Caco-2 (cell line): Measurements from ENCODE around the gene GAPT. TPM values are rescaled to one million over a fixed set of nuclear protein-coding genes. Genes with fewer than 3 reads are reported as not detected.

Experiments
- BruUV-seq: library from RNA; stranded (reverse); fragments of 400-500 nt; replicated peaks from 2 replicates; lab custom pipeline; 2021; lab: Mats Ljungman, UMichigan
- CTCF ChIA-PET: fragments of 300-600 bp; sonication (Branson Sonifier 250); formaldehyde crosslinking; loops from one replicate; lab custom pipeline; 2022; ENCODE audit warnings: antibody characterized with exemption; lab: Charles Lee
- POLR2A ChIA-PET: fragments of 300-600 bp; sonication (Branson Sonifier 250); formaldehyde crosslinking; loops from one replicate; lab custom pipeline; 2022; ENCODE audit warnings: antibody characterized with exemption; lab: Charles Lee
- DNase-seq, 2 experiments: peaks; one replicate each; pipeline versions ENCODE4 v3.0.0 to v3.0.0-alpha.2; 2020 to 2022
- H3K27me3 ChIP-seq: replicated peaks from 2 replicates; pipeline ENCODE4 v1.6.0; 2011; ENCODE audit warnings: low read length; ENCODE audit not compliant: control insufficient read depth, insufficient read depth
- H3K36me3 ChIP-seq: 2 replicates; pipeline ENCODE4 v1.5.1; 2011; ENCODE audit warnings: low read length; ENCODE audit not compliant: control insufficient read depth, insufficient read depth
- H3K4me1 ChIP-seq: fragments of 250-450 bp; sonication (Bioruptor Pico); 2 replicates; pipeline ENCODE4 v1.5.1; 2020; ENCODE audit warnings: mild to moderate bottlenecking
- H3K4me3 ChIP-seq: 2 replicates; pipeline ENCODE4 v1.5.1; 2011; ENCODE audit warnings: low read depth, mild to moderate bottlenecking, control low read depth, low read length
- H3K9me3 ChIP-seq: fragments of 250-450 bp; sonication (Bioruptor Pico); 2 replicates; pipeline ENCODE4 v1.5.1; 2020; ENCODE audit warnings: mild to moderate bottlenecking, moderate library complexity
- H3K27ac Mint-ChIP-seq: one replicate; pipeline ENCODE4 v1.8.0; 2022; ENCODE audit warnings: mixed read lengths; ENCODE audit not compliant: unreplicated experiment
- H3K27me3 Mint-ChIP-seq: one replicate; pipeline ENCODE4 v1.8.0; 2022; ENCODE audit warnings: mixed read lengths; ENCODE audit not compliant: insufficient read depth, unreplicated experiment
- H3K36me3 Mint-ChIP-seq: one replicate; pipeline ENCODE4 v1.8.0; 2022; ENCODE audit warnings: mild to moderate bottlenecking, mixed read lengths; ENCODE audit not compliant: insufficient read depth, unreplicated experiment
- H3K4me1 Mint-ChIP-seq: one replicate; pipeline ENCODE4 v1.8.0; 2022; ENCODE audit warnings: low read depth, mixed read lengths; ENCODE audit not compliant: unreplicated experiment
- H3K4me3 Mint-ChIP-seq: one replicate; pipeline ENCODE4 v1.8.0; 2022; ENCODE audit warnings: mild to moderate bottlenecking, moderate library complexity, mixed read lengths; ENCODE audit not compliant: unreplicated experiment
- H3K9me3 Mint-ChIP-seq: one replicate; pipeline ENCODE4 v1.8.0; 2022; ENCODE audit warnings: mixed read lengths; ENCODE audit not compliant: unreplicated experiment
- intact Hi-C: fragments of 100-400 bp; cut with micrococcal nuclease; formaldehyde crosslinking; loops from one replicate; pipeline ENCODE4 v1.10.0; 2022; ENCODE audit not compliant: unreplicated experiment
- total RNA-seq: library from RNA; stranded (reverse); gene quantifications from 2 replicates; pipeline ENCODE4 v1.2.3, GENCODE V29; 2022
- TF ChIP-seq, protein P1 (sequence below), 2 experiments: fragments of 200-600 bp in 1 of 2; IDR thresholded peaks; 1 replicate in 1 of 2; 2 replicates in 1 of 2; pipeline versions ENCODE4 v1.5.1 to v1.8.0; 2011 to 2022; ENCODE audit warnings: antibody characterized with exemption in 1 of 2, control low read depth in 1 of 2, inconsistent platforms in 1 of 2, low read depth in 1 of 2, low read length in 1 of 2, mild to moderate bottlenecking in 1 of 2, moderate library complexity in 1 of 2; ENCODE audit not compliant: insufficient read depth in 1 of 2, severe bottlenecking in 1 of 2, unreplicated experiment in 1 of 2

Gene GAPT
- total RNA-seq, 1 experiment from 2014 or later = not detected

DNA sequence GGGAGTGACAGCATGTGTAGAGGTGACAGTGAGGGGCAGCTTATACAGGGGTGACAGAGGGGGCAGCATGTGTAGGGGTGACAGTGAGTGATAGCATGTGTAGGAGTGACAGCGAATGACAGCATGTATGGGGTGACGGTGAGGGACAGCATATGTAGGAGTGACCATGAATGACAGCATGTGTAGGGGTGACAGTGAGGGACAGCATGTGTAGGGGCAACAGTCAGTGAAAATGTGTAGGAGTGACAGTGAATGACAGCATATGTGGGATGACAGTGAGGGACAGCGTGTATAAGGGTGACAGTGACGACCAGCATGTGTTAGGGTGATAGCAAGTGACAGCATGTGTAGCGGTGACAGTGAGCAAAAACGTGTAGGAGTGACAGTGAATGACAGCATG, 9.4 kb upstream of the GAPT start:
- TF ChIP-seq, protein P1, sequence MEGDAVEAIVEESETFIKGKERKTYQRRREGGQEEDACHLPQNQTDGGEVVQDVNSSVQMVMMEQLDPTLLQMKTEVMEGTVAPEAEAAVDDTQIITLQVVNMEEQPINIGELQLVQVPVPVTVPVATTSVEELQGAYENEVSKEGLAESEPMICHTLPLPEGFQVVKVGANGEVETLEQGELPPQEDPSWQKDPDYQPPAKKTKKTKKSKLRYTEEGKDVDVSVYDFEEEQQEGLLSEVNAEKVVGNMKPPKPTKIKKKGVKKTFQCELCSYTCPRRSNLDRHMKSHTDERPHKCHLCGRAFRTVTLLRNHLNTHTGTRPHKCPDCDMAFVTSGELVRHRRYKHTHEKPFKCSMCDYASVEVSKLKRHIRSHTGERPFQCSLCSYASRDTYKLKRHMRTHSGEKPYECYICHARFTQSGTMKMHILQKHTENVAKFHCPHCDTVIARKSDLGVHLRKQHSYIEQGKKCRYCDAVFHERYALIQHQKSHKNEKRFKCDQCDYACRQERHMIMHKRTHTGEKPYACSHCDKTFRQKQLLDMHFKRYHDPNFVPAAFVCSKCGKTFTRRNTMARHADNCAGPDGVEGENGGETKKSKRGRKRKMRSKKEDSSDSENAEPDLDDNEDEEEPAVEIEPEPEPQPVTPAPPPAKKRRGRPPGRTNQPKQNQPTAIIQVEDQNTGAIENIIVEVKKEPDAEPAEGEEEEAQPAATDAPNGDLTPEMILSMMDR (IDR thresholded peaks at IDR 0.05; ENCODE audit: insufficient read depth in 1 of 2, low read depth in 1 of 2, low read length in 1 of 2, severe bottlenecking in 1 of 2, unreplicated experiment in 1 of 2) = no peak
- no peaks in the 10 kb centered on the region for H3K27me3 Mint-ChIP-seq
- intact Hi-C loops = no loop called here

DNA sequence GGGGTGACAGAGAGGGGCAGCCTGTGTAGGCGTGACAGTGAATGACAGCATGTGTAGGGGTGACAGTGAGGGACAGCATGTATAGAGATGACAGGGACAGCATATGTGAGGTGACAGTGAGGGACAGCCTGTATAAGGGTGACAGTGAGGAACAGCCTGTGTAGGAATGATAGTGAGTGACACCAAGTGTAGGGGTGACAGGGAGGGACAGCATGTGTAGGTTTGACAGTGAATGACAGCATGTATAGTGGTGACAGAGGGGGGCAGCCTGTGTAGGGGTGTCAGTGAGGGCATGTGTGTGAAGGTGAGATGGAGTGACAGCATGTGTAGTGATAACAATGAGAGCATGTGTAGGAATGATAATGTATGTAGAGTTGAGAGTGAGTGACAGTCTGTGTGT, 8.7 kb upstream of the GAPT start:
- Histone ChIP-seq H3K9me3 (no peaks in the 10 kb centered on the region), H3K4me3 (no peak overlapping the region), H3K4me1 (no peaks in the 10 kb centered on the region), H3K36me3 (no peaks in the 10 kb centered on the region), H3K27me3 (no peaks in the 10 kb centered on the region)
- TF ChIP-seq, protein P1 (IDR thresholded peaks at IDR 0.05; ENCODE audit: insufficient read depth in 1 of 2, low read depth in 1 of 2, low read length in 1 of 2, severe bottlenecking in 1 of 2, unreplicated experiment in 1 of 2) = no peak
- POLR2A ChIA-PET = no interaction called here
- CTCF ChIA-PET = no interaction called here
- H3K4me3 Mint-ChIP-seq = no peak overlapping the region
- H3K27me3 Mint-ChIP-seq = peaks cover 3% of the 10 kb centered on the region
- intact Hi-C loops = no loop called here
- DNase-seq = no peak
- BruUV-seq = no TSS peak
- H3K27ac Mint-ChIP-seq = no peak overlapping the region
- no peaks in the 10 kb centered on the region for H3K36me3 Mint-ChIP-seq
- H3K9me3 Mint-ChIP-seq = no peaks in the 10 kb centered on the region
- no peaks in the 10 kb centered on the region for H3K4me1 Mint-ChIP-seq

More for the DNA sequence above, 9.4 kb upstream of the GAPT start:
- Mint-ChIP-seq H3K4me3 (no peak overlapping the region), H3K9me3 (no peaks in the 10 kb centered on the region), H3K36me3 (no peaks in the 10 kb centered on the region), H3K27ac (no peak overlapping the region), H3K4me1 (no peaks in the 10 kb centered on the region)
- Histone ChIP-seq H3K4me1 (no peaks in the 10 kb centered on the region), H3K4me3 (no peak overlapping the region), H3K36me3 (no peaks in the 10 kb centered on the region), H3K27me3 (no peaks in the 10 kb centered on the region), H3K9me3 (no peaks in the 10 kb centered on the region)
- POLR2A ChIA-PET = no interaction called here
- no peak for DNase-seq
- BruUV-seq = no TSS peak
- CTCF ChIA-PET = no interaction called here

DNA sequence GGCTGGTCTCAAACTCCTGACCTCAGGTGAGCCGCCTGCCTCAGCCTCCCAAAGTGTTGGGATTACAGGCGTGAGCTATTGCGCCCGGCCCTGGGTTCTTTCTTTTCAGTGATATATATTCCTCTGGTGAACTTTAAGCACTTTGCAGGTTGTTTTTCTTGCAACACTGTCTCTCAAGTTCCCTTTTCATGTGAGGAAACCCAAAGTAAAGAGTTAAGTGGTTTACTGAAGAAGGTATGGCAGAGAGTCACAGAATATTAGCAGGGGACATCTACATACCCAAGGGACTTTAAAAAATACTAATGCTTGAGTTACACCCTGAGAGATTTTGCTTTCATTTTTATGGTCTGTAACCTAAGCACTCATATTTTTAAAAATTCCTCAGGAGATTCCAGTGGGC, 6.7 kb upstream of the GAPT start:
- Mint-ChIP-seq H3K27me3 (peaks cover 8% of the 10 kb centered on the region), H3K27ac (no peak overlapping the region), H3K4me3 (no peak overlapping the region), H3K9me3 (no peaks in the 10 kb centered on the region), H3K4me1 (no peaks in the 10 kb centered on the region), H3K36me3 (no peaks in the 10 kb centered on the region)
- H3K27me3 ChIP-seq = no peaks in the 10 kb centered on the region
- intact Hi-C loops = no loop called here
- no peaks in the 10 kb centered on the region for H3K4me1 ChIP-seq
- H3K36me3 ChIP-seq = no peaks in the 10 kb centered on the region
- BruUV-seq = no TSS peak
- CTCF ChIA-PET = no interaction called here
- POLR2A ChIA-PET = no interaction called here
- no peak for DNase-seq
- TF ChIP-seq, protein P1 (IDR thresholded peaks at IDR 0.05; ENCODE audit: insufficient read depth in 1 of 2, low read depth in 1 of 2, low read length in 1 of 2, severe bottlenecking in 1 of 2, unreplicated experiment in 1 of 2) = no peak
- no peak overlapping the region for H3K4me3 ChIP-seq
- no peaks in the 10 kb centered on the region for H3K9me3 ChIP-seq
